T47D (cell line): ENCODE results near the gene ZNF674.

Experiments used
- DNase-seq, 2 experiments: peaks; one replicate each; pipeline versions ENCODE4 v3.0.0 to v3.0.0-alpha.2; 2011 to 2012; ENCODE audit warnings: low read depth in 1 of 2, low spot score in 1 of 2
- JUND ChIP-seq: IDR thresholded peaks from 2 replicates; pipeline ENCODE4 v1.6.1; 2012; ENCODE audit warnings: low read depth
- in situ Hi-C: cut with HindIII; loops from 2 replicates; pipeline ENCODE4 v1.10.0; 2016; ENCODE audit warnings: low sequenced_read_pairs, low pct_unique_long_range_greater_than_20kb

The ZNF674 gene

DNA sequence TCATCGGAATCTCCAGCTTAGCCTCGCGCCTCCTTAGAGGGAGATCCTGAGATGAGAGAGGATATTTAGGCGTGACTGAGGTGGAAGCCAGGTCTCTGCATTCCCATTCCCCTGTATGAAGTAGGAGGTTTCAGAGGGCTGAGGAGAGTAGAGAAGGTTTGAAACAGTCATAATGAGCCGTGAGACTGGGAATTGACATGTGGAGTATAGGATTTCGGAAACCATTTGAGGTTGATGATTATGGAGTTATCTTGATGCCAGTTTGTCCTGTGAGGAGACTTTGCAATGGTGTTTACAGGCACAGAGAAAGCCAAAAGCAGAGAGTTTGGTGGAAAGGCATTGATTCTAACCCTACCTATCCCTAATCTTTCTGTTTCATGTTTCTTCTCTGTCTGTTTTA is 30.4 kb upstream of the ZNF674 start:
- in situ Hi-C loops = no loop called here
- no peak for TF ChIP-seq JUND
- DNase-seq = no peak

DNA sequence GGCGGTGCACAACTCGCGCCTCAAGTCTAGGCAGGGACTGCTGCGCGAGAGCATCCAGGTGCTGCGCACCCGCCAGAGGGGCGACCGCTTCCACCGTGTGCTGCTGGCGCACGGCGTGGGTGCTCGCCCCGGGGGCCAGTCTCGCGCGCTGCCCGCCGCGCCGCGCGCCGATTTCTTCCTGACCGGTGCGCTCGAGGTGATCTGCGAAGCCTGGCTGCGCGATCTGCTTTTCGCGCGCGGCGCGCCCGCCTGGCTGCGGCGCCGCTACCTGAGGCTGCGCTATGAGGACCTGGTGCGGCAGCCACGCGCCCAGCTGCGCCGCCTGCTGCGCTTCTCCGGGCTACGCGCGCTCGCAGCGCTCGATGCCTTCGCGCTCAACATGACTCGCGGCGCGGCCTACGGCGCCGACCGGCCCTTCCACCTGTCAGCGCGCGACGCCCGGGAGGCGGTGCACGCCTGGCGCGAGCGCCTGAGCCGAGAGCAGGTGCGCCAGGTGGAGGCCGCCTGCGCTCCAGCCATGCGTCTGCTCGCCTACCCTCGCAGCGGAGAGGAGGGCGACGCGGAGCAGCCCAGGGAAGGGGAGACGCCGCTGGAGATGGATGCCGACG is 29.7 kb upstream of the ZNF674 start:
- in situ Hi-C loops = no loop called here
- TF ChIP-seq JUND = no peak
- no peak for DNase-seq

- peak; percentile 50 to 73 for DNase-seq
- in situ Hi-C loops = no loop called here
- no peak for TF ChIP-seq JUND
Observed at GRCh38 chrX:46573892-46574773, 28.9 kb upstream of the ZNF674 start.

- no peak for TF ChIP-seq JUND
- in situ Hi-C loops = no loop called here
- DNase-seq = peak; percentile 58 to 67
Observed at GRCh38 chrX:46573331-46573891, 28.2 kb upstream of the ZNF674 start, which contains the start of gene CHST7. TSS of gene CHST7 (plus strand) at chrX:46573765. CDS start at chrX:46573932, 167 bp downstream.

- in situ Hi-C loops = no loop called here
- no peak for TF ChIP-seq JUND
- DNase-seq = no peak
Observed at GRCh38 chrX:46572340-46572936, 27.2 kb upstream of the ZNF674 start.

DNA sequence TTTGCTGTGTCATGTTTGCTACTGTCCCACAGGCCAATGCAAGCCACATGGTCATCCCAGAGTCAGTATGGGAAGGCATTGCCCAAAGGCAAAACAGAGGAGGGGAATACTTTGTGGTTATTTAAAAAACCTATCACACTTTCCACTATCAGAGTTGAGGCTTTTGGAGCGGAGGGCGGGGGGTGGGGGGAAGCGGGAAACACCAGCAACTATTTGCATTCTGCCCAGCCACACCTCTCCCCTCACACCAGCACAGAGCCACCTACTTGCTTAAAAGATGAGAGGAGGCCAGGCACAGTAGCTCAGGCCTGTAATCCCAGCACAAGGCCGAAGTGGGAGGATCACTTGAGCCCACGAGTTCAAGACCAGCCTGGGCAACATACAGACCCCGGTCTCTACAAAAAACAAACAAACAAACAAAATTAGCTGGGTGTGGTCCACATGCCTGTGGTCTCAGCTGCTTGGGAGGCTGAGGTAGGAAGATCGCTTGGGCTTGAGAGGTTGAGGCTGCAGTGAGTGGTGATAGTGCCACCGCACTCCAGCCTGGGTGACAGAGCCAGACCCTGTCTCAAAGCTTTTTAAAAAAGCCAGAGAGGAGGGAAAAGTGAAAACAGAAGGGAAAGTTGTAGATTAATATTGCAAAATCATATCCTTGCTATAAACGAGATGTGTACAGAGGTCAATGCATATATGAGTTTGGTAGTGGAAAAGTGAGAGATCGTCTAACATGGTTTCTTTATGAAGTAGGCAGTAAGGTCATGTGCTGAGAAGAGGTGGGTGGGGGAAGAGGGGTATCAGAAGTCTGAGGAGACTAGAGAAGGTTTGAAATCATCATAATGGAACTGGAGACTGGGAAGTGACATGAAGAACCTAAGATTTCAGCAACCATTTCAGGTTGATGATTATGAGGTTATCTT is 26.5 kb upstream of the ZNF674 start:
- DNase-seq = no peak
- in situ Hi-C loops = no loop called here
- TF ChIP-seq JUND = no peak

- DNase-seq = no peak
- no peak for TF ChIP-seq JUND
- in situ Hi-C loops = no loop called here
Observed at GRCh38 chrX:46569621-46570020, 24.4 kb upstream of the ZNF674 start.

DNA sequence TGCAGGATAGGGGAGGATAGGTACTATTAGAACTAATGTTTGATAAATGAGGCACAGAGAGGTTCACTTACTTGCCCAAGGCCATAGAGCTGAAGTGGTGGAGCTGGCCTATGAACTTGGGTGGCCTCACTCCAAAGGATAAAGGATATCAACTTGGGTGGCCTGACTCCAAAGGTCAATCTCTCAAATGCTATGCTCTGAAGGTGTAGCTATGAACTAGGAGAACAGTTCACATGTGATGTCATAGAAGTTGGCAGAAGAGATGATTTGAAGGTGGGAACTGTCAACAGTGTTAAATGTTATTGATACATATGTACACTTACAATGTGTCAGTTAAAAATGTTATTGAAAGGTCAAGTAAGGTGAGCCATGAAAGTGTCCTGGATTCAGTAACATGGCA is 22.2 kb upstream of the ZNF674 start:
- no peak for DNase-seq
- TF ChIP-seq JUND = no peak
- in situ Hi-C loops = no loop called here

GRCh38 chrX:46561824-46562657 is 16.8 kb upstream of the ZNF674 start:
- in situ Hi-C loops = no loop called here
- DNase-seq = no peak
- TF ChIP-seq JUND = no peak

GRCh38 chrX:46559062-46559461 is 13.8 kb upstream of the ZNF674 start:
- no peak for DNase-seq
- no peak for TF ChIP-seq JUND
- in situ Hi-C loops = no loop called here

- TF ChIP-seq JUND = no peak
- in situ Hi-C loops = no loop called here
- DNase-seq = peak in 1 of 2 experiments; percentile 48
Observed at GRCh38 chrX:46554942-46555341, 9.7 kb upstream of the ZNF674 start.

- no peak for DNase-seq
- no peak for TF ChIP-seq JUND
- in situ Hi-C loops = no loop called here
Observed at GRCh38 chrX:46553935-46554334, 8.7 kb upstream of the ZNF674 start.
